ENCODE results near the gene SH3RF3. TPM values are rescaled to one million over a fixed set of nuclear protein-coding genes. Genes with fewer than 3 reads are reported as not detected.

Gene SH3RF3
- total and polyA plus RNA-seq, 9 of the 15 experiments (the other 6 are each of a cell fraction or from before 2014, with no cell fraction given), result 0.02 TPM; not detected in 8

DNA sequence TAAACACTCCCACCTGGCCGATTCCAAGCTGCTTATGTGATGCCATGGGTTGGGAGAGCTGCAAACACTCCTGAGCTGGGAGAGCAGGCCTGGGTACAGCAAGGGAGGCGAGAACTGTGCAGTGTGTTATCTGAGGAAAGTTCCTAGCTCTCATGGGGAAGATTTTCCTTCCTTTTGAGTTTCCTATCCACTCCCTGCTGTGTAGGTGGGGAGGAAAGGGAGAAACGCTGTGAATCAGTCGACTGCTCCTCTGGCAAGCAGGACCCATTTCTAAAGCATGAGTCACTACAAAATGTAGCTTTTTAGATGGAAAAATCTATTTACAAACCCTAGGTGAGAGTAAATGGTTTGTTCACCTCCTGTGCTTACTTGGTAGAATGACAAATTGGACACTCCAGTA lies 80.4 kb downstream of the SH3RF3 start (continued):
- TF ChIP-seq, protein P1, sequence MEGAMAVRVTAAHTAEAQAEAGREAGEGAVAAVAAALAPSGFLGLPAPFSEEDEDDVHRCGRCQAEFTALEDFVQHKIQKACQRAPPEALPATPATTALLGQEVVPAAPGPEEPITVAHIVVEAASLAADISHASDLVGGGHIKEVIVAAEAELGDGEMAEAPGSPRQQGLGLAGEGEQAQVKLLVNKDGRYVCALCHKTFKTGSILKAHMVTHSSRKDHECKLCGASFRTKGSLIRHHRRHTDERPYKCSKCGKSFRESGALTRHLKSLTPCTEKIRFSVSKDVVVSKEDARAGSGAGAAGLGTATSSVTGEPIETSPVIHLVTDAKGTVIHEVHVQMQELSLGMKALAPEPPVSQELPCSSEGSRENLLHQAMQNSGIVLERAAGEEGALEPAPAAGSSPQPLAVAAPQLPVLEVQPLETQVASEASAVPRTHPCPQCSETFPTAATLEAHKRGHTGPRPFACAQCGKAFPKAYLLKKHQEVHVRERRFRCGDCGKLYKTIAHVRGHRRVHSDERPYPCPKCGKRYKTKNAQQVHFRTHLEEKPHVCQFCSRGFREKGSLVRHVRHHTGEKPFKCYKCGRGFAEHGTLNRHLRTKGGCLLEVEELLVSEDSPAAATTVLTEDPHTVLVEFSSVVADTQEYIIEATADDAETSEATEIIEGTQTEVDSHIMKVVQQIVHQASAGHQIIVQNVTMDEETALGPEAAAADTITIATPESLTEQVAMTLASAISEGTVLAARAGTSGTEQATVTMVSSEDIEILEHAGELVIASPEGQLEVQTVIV (CRISPR knock-in tag; IDR thresholded peaks at IDR 0.05; ENCODE audit: borderline replicate concordance), result no peak
- no peak for TF ChIP-seq KAT2B (IDR thresholded peaks at IDR 0.05; ENCODE audit: low read depth, low read length)

DNA sequence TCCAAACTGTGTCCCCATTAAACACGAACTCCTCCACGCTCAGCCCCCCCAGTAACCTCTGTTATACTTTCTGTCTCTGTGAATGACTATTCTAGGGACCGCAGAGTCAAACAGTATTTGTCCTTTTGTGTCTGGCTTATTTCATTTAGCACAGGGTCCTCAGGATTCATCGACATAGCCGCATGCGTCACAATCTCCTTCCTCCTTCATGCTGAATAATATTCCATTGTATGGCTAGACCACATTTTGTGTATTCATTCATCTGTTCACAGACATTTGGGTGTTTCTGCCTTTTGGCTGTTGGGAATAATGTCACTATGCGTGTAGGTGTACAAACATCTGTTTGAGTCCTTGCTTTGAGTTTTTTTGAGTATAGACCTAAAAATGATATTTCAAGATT lies 80.9 kb downstream of the SH3RF3 start:
- FAIRE-seq (no peak), DNase-seq (ENCODE audit: extremely low read depth in 1 of 4, low spot score in 3 of 4) (no peak), ATAC-seq (no peak)
- intact Hi-C loops (cut with micrococcal nuclease) (no loop called here), in situ Hi-C loops (cut with MboI) (no loop called here)
- no peaks in the 10 kb centered on the region for H3K36me3 ChIP-seq (ENCODE audit: control insufficient read depth, insufficient read depth, low read length)
- peaks cover 7% of the 10 kb centered on the region for H4K20me1 ChIP-seq (replicated peaks; ENCODE audit: control insufficient read depth, insufficient read depth, low read length)
- H2AFZ ChIP-seq (ENCODE audit: low read depth, low read length), result no peak overlapping the region
- no peak overlapping the region for H3K4me3 ChIP-seq
- H3K4me2 ChIP-seq (ENCODE audit: insufficient read depth, low read length), result no peak overlapping the region
- H3K9me1 ChIP-seq (ENCODE audit: control insufficient read depth, insufficient read depth, low read length), result no peaks in the 10 kb centered on the region
- 2% methylated on average over 7 of the region's 7 CpGs for WGBS (ENCODE audit: insufficient coverage, low coverage, missing lambda C conversion rate)
- peaks cover 7 to 59% of the 10 kb centered on the region in 2 experiments; a peak in 4 of 5 replicates for H3K27me3 ChIP-seq (ENCODE audit: control insufficient read depth in 2 of 2, insufficient read depth in 2 of 2, low read length in 2 of 2)
- no peaks in the 10 kb centered on the region for H3K79me2 ChIP-seq (ENCODE audit: control insufficient read depth, insufficient read depth, low read length)
- no peak overlapping the region for H3K27ac ChIP-seq (ENCODE audit: extremely low read depth, low read depth, low read length)
- no TSS peak for BruUV-seq (replicated peaks)
- POLR2A ChIA-PET, result interaction anchor here (0.6 kb wide), 1 partner anchor 184 kb away, joined by 3 read pairs; no protein-coding TSS in a partner anchor
- no peak overlapping the region for H3K9ac ChIP-seq (ENCODE audit: insufficient read depth in 1 of 2, low read depth in 2 of 2, low read length in 2 of 2)
- H3K9me3 ChIP-seq (replicated peaks; ENCODE audit: control insufficient read depth, insufficient read depth, low read depth, low read length), result no peaks in the 10 kb centered on the region
- H3K4me1 ChIP-seq (replicated peaks in 1 of 2; ENCODE audit: control insufficient read depth in 2 of 2, insufficient read depth in 2 of 2, low read length in 2 of 2), result peaks cover 8 to 10% of the 10 kb centered on the region in 2 experiments; a peak in 4 of 5 replicates
- CTCF ChIA-PET (ENCODE audit: low intra/inter-chr PET ratio), result no interaction called here
- TF ChIP-seq, protein P2, sequence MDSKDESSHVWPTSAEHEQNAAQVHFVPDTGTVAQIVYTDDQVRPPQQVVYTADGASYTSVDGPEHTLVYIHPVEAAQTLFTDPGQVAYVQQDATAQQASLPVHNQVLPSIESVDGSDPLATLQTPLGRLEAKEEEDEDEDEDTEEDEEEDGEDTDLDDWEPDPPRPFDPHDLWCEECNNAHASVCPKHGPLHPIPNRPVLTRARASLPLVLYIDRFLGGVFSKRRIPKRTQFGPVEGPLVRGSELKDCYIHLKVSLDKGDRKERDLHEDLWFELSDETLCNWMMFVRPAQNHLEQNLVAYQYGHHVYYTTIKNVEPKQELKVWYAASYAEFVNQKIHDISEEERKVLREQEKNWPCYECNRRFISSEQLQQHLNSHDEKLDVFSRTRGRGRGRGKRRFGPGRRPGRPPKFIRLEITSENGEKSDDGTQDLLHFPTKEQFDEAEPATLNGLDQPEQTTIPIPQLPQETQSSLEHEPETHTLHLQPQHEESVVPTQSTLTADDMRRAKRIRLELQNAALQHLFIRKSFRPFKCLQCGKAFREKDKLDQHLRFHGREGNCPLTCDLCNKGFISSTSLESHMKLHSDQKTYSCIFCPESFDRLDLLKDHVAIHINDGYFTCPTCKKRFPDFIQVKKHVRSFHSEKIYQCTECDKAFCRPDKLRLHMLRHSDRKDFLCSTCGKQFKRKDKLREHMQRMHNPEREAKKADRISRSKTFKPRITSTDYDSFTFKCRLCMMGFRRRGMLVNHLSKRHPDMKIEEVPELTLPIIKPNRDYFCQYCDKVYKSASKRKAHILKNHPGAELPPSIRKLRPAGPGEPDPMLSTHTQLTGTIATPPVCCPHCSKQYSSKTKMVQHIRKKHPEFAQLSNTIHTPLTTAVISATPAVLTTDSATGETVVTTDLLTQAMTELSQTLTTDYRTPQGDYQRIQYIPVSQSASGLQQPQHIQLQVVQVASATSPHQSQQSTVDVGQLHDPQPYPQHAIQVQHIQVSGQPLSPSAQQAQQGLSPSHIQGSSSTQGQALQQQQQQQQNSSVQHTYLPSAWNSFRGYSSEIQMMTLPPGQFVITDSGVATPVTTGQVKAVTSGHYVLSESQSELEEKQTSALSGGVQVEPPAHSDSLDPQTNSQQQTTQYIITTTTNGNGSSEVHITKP (IDR thresholded peaks at IDR 0.05; ENCODE audit: partially characterized antibody), result no peak
- TF ChIP-seq ZNF239 (CRISPR knock-in tag; IDR thresholded peaks at IDR 0.05) (no peak), HDAC1 (IDR thresholded peaks at IDR 0.05) (no peak), ZNF507 (tag; conservative IDR thresholded peaks at IDR 0.05) (no peak), XRCC5 (IDR thresholded peaks at IDR 0.05; ENCODE audit: low read depth, low read length) (no peak), CBX3 (IDR thresholded peaks at IDR 0.05; ENCODE audit: borderline replicate concordance in 1 of 2, low read length in 2 of 2) (no peak), HIVEP1 (CRISPR knock-in tag; IDR thresholded peaks at IDR 0.05) (no peak)
- TF ChIP-seq, protein P3, sequence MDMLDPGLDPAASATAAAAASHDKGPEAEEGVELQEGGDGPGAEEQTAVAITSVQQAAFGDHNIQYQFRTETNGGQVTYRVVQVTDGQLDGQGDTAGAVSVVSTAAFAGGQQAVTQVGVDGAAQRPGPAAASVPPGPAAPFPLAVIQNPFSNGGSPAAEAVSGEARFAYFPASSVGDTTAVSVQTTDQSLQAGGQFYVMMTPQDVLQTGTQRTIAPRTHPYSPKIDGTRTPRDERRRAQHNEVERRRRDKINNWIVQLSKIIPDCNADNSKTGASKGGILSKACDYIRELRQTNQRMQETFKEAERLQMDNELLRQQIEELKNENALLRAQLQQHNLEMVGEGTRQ (CRISPR knock-in tag; IDR thresholded peaks at IDR 0.05), result no peak
- TF ChIP-seq, protein P4, sequence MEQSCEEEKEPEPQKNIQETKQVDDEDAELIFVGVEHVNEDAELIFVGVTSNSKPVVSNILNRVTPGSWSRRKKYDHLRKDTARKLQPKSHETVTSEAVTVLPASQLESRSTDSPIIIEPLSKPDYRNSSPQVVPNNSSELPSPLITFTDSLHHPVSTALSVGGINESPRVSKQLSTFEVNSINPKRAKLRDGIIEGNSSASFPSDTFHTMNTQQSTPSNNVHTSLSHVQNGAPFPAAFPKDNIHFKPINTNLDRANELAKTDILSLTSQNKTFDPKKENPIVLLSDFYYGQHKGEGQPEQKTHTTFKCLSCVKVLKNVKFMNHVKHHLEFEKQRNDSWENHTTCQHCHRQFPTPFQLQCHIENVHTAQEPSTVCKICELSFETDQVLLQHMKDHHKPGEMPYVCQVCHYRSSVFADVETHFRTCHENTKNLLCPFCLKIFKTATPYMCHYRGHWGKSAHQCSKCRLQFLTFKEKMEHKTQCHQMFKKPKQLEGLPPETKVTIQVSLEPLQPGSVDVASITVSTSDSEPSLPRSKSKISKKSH (CRISPR knock-in tag; IDR thresholded peaks at IDR 0.05), result no peak
